GM19395 (cell line): ENCODE results near the gene CSNK1G2.

Experiments used
- ATAC-seq: cut with Tn5 transposase; IDR thresholded peaks from one replicate; pipeline ENCODE4 v1.9.1; 2021; ENCODE audit warnings: mild to moderate bottlenecking, moderate library complexity; ENCODE audit not compliant: unreplicated experiment

Gene CSNK1G2

GRCh38 chr19:1943661-1944087, 2.7 kb downstream of the CSNK1G2 start:
- no peak for ATAC-seq

- ATAC-seq, result no peak
These were observed 3.3 kb downstream of the CSNK1G2 start for GRCh38 chr19:1944088-1944915.

DNA sequence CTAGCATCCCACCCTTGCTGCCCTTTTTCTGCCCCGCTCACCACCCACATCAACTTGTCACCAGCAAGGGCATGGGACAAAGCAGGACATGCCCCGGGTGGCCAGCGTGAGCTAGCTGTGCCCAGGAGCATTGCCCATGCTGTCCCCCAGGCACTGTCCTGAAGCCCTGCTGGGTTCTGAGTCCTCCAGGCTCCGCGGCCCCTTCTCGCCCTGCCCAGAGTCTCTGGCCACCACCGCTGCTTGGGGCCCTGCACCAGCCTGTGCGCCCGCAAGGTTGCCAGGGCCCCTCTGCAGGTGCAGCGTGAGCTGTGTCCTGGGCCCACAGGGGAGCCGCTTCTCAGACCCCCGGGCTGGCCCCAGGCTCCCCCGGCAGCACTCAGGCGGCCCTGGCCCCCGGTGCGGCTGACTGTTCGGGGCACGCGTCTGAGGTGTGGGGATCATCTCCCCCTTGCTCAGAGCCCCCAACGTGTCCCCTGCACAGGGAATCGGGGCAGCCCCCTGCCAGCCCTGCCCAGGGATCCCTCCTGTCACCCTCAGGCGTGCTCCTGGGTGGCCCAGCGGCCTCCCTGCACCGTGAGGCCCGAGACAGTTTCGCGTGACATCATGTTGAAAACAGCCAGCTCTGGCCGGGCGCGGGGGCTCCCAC, 4.1 kb downstream of the CSNK1G2 start:
- ATAC-seq, result no peak

DNA sequence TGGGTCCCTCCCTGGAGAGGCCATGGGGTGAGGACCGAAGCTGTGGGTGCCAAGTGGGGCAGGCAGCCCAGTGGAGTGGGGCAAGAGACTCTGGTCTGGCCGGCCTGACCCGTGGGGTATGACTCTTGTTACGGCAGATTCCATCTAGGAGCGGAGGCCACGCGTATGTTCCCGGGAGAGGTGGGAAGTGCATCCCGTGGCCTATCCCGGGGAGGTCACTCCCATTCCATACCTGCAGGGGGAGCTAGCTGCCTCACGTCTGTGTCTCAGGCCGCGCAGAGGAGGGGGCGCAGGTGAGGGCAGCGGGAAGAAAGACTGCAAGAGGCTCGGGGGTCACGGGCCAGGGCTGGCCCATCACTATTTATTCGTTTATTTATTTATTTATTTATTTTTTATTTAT, 4.9 kb downstream of the CSNK1G2 start:
- no peak for ATAC-seq

- no peak for ATAC-seq
These were observed 6.8 kb downstream of the CSNK1G2 start for GRCh38 chr19:1947651-1948209.

- no peak for ATAC-seq
These were observed 8.5 kb downstream of the CSNK1G2 start for GRCh38 chr19:1949304-1950101.

GRCh38 chr19:1950640-1951039, 9.7 kb downstream of the CSNK1G2 start:
- no peak for ATAC-seq

DNA sequence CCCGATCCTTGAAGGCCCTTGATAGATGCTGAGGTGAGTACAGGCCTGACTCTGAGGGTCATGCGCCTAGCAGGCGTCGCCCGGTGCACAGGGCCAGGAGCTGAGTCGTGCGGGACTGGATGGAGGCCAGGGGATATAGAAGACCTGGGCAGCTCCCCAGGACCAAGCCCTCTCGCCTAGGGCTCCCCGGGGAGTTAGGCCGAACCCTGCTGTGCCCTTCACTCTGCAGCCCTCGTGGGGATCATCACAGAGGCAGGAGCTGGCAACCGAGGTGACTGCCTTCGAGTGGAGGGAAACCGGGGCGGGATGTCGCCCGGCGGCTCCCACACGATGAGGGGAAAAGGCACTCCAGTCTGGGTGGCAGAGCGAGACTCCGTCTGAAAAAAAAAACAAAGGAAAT, 11.7 kb downstream of the CSNK1G2 start:
- ATAC-seq, result no peak

DNA sequence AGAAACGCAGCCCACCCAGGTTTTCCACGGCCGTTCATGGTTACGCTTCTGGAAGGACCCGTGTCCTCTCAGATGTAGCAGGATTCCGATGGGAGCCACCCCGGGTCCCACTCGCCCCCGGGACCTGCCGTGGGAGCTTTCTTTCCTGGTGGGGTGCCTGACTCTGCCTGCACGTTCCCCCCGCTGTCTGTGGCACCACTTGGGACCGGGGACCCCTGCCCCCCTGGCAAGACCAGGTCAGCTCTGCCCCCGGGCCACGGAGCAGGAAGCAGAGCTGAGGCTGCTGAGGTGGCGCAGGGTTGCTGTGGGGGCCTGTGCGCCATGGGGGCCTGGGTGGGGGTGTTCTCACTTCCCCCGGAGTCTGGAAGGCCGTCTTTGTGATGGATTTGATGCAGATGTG, 12.1 kb downstream of the CSNK1G2 start:
- ATAC-seq, result no peak

DNA sequence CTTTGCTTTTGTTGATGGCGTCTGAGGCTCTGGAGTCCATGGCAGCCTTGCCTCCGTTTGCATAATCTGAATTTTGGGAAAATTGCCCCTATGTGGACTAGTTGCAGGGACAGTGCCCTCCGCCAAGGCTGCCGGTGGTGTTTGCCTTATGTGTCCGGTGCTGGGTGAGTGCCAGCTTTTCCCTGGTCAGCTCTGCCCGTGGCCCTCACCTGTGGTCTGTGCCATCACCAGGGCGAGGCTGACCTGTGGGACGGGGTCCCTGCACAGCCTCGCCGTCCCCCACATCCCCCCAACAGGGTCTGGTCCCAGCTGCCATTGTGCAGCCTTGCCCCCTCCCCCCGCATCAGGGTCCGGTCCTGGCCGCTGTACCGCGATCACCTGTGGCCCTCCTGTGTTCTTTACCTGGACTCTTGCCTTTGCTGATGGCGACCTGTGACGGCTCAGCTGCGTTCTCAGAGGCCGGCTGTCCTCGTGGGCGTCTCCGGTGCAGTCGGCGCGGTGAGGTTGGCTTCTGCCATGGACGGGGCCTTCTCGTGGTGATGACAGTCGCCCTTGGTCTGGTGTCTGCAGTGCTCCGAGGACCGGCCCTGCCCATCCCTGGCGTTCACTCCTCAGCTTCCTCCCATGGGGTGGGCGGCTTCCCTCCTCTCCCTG, 12.6 kb downstream of the CSNK1G2 start:
- ATAC-seq, result no peak

GRCh38 chr19:1954532-1954933, 13.6 kb downstream of the CSNK1G2 start:
- ATAC-seq, result no peak

DNA sequence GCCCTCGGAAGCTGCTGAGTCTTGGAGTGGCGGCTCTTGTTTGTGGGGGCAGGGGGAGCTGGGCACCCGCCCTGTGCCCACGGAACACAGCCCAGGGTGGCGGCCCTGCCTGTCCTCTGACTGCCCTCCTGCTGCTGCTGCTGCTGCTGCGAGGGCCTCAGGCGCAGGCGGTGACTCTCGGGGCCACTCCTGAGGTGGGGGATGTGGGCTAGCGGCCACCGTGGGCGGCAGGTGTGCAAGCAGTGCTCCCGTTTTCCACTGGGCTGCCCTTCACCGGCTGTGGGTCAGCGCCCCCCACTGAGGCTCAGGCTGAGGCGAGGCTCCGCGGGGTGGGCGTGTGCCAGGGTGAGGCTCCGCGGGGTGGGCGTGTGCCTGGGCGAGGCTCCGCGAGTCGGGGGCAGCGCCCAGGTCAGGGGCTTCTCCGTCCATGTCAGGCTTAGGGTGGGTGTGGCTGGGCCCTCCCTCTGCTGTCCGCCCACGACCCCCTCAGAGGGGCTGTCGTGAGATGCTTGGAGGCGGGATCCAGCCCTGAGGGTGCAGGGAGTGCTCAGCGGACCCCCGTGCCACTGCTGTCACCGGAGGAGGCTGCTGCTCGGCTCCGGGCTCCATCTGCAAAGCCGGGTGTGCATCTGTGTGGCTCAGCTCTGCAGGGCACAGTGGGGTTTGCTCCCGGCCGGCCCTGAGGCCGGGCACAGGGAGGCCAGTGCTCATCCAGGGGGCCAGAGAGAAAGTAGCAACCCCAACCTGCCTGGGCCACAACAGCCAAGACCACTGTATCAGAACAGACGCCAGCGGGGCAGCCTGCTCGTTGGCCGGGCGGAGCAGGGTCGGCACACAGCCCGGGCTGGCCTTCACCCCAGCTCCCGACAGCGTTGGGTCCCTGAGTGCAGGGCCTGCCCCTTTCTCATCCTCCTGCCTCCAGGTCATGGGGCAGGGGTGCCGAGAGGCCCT, 14.5 kb downstream of the CSNK1G2 start:
- no peak for ATAC-seq

GRCh38 chr19:1956122-1956494, 15.1 kb downstream of the CSNK1G2 start:
- no peak for ATAC-seq

- no peak for ATAC-seq
These were observed 16.0 kb downstream of the CSNK1G2 start for GRCh38 chr19:1956868-1957492.

GRCh38 chr19:1957562-1958248, 16.7 kb downstream of the CSNK1G2 start:
- no peak for ATAC-seq

- no peak for ATAC-seq
These were observed 19.1 kb downstream of the CSNK1G2 start for GRCh38 chr19:1959928-1960589.

DNA sequence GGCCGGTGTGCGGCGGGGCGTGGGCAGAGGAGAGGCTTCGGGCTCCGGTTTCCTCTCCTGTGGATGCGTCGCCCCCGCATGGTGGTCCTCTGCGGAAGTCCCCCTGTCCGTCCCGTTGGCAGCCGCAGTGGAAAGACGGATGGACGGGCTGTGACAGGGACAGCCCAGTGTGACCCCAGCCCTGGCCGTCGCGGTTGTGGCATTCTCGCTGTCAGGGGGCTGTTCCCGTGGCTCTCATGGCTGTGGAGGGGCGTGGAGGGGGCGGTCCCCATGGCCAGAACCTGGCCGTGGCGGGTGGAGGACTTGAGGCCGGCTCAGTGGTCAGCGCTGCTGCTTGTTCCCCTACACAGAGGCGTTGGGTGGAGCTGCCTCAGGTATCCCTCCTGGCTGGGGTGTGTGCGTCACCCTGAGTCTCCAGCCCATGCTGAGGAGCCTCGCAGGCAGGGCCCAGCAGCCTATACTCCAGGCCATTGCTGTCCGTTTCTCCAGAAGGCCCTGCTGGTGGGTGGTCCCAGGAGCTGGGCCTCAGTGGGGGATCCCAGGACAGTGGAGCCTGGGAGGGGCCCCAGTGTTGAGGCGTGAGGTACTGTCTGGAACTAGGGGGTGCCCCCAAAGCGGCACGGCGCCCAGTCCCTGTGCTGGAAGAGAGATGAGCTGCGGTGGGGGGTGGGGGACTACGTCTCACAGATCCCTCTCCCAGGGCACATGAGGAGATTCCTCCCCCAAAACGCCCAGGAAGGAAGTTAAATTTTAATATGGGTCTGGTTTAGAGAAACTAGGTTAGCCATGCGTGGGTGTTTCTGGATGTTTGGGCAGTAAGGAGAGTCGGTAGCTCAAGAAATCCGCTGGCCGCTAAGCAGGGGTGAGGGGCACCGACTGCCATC, 20.3 kb downstream of the CSNK1G2 start:
- no peak for ATAC-seq
